Omental fat pad (tissue), 4 donors: ENCODE measurements around the gene FOXK1. TPM values are rescaled to one million over a fixed set of nuclear protein-coding genes. Genes with fewer than 3 reads are reported as not detected.

Experiments used
- ATAC-seq: fragments of 150-250 bp; one replicate; pipeline ENCODE4 v1.9.1; 2016; ENCODE audit warnings: mild to moderate bottlenecking, moderate library complexity; ENCODE audit not compliant: low FRiP score
- DNase-seq: peaks from one replicate; pipeline ENCODE4 v3.0.0-alpha.2; 2019; ENCODE audit warnings: low spot score
- total RNA-seq, 4 donors: library from RNA; depleted of rRNA; stranded (reverse); fragments of >200 nt; gene quantifications; one replicate each; pipeline ENCODE4 v1.1.0, GENCODE V29; 2016
- TF ChIP-seq, protein P1 (sequence below), 3 donors: fragments of 450-650 bp; IDR thresholded peaks; one replicate each; pipeline ENCODE4 v1.5.1; 2016 to 2017; ENCODE audit warnings: antibody characterized with exemption in 3 of 3, mild to moderate bottlenecking in 3 of 3, moderate library complexity in 2 of 3

The FOXK1 gene
- total RNA-seq, 4 donors from 2014 or later: 10.8 to 35.0 (median 20.4) TPM

DNA sequence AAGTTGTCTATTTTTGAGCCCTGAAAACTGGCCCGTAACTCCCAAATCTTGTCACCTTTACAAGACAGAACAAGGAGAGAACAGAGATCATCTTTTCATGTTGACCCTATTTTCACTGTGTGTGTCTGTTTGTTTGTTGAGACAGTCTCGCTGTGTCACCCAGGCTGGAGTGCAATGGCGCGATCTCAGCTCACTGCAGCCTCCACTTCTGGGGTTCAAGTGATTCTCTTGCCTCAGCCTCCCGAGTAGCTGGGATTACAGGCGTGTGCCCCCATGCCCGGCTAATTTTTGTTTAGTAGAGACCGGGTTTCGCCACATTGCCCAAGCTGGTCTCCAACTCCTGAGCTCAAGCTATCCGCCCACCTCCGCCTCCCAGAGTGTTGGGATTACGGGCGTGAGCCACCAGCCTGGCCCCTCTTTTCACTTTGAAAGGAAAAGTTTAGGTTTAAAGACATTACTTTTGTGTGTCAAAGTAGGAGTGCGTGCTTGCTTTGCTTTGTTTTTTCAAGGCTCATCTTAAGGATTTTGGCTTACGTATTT lies 32.1 kb downstream of the FOXK1 start:
- DNase-seq: no peak
- no peak for ATAC-seq
- TF ChIP-seq, protein P1, sequence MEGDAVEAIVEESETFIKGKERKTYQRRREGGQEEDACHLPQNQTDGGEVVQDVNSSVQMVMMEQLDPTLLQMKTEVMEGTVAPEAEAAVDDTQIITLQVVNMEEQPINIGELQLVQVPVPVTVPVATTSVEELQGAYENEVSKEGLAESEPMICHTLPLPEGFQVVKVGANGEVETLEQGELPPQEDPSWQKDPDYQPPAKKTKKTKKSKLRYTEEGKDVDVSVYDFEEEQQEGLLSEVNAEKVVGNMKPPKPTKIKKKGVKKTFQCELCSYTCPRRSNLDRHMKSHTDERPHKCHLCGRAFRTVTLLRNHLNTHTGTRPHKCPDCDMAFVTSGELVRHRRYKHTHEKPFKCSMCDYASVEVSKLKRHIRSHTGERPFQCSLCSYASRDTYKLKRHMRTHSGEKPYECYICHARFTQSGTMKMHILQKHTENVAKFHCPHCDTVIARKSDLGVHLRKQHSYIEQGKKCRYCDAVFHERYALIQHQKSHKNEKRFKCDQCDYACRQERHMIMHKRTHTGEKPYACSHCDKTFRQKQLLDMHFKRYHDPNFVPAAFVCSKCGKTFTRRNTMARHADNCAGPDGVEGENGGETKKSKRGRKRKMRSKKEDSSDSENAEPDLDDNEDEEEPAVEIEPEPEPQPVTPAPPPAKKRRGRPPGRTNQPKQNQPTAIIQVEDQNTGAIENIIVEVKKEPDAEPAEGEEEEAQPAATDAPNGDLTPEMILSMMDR (IDR thresholded peaks at IDR 0.05): no peak

DNA sequence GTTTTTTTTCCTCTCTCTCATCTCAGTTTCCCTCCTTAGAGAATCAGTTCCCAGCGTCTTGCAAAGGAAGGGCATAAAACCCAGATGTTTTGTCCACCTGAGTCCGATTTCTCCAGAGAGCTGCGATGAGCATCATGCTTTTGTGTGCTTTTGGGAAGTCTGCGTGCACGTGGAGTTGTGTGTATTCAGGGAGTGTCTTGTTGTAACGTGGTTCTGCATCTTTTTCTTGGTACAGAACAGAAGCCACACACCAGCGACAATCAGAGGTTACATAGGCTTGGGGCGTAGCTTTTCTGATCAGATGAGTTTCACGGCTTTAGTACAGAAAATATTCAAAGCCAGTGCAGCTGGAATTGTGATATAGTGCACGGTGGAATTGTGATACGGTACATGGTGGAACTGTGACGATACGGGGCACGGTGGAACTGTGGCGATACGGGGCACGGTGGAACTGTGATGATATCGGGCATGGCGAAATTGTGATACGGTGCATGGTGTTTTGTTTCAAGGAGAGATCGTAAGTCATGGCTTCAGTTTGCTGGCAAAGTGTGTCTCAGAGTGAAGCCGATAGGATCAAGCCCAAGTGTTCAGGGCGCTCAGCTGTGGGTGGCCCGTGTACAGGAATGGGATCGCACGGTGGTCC lies 32.8 kb downstream of the FOXK1 start:
- ATAC-seq (peak; percentile 37), DNase-seq (no peak)
- TF ChIP-seq, protein P1 (IDR thresholded peaks at IDR 0.05): no peak

DNA sequence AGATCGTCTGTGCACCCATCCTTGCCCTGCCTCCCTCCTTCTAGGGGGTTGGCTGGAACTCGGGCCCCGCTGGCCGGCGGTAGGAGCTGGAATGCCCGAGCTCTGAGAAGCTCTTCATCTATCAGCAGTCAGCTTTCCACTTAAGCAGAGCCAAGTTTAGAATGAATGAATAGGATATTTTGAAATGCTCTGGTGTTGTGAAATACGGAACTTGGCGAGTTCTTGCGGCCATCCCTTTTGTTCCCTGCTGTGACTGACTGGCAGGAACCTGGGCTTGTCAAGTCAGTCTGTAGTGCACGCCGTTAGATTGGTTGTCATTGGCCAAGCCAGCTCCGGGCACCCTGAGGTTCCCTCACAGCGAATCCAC lies 33.3 kb downstream of the FOXK1 start:
- DNase-seq (no peak), ATAC-seq (peak; percentile 91)
- TF ChIP-seq, protein P1 (IDR thresholded peaks at IDR 0.05): no peak

DNA sequence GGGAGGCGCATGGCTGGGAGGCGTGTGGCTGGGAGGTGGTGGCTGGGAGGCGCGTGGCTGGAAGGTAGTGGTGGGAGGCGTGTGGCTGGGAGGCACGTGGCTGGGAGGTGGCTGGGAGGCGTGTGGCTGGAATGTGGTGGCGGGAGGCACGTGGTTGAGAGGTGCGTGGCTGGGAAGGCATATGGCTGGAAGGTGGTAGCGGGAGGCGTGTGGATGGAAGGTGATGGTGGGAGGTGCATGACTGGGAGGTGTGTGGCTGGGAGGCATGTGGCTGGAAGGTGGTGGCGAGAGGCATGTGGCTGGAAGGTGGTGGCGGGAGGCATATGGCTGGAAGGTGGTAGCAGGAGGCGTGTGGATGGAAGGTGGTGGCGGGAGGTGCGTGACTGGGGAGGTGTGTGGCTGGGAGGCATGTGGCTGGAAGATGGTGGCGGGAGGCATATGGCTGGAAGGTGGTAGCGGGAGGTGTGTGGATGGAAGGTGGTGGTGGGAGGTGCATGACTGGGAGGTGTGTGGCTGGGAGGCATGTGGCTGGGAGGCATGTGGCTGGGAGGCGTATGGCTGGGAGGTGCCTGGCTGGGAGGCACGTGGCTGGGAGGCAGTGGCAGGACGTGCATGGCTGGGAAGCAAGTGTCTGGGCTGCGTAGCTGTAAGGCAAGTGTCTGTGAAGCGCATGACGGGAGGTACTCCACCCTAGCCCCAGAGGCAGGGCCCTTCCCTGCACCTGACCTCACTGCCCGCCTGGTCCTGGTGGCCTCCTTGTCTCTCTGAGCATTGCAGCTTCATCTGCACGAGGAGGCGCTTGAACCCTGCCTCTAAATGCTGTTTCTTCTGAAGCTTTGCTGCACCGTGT lies 35.1 kb downstream of the FOXK1 start:
- DNase-seq: no peak
- TF ChIP-seq, protein P1 (IDR thresholded peaks at IDR 0.05): no peak
- no peak for ATAC-seq

DNA sequence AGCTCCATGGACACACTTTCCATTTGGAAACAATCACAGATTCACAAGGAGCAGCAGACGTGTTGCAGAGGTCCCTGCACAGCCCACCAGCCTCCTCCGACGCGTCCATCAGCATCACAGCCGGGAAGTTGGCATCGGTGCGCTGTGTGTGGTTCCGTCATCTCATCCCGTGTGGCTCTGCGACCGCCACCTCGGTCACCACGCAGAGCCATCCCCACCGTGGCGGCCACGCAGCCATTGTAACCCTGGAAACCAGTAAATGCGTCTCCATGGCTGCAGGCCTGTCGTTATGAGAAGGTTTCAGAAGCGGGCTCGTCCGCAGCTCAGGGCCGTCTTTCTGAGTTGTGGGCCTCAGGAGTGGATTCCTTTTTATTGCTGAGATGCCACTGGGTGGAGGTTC lies 36.0 kb downstream of the FOXK1 start:
- no peak for DNase-seq
- TF ChIP-seq, protein P1 (IDR thresholded peaks at IDR 0.05): no peak
- no peak for ATAC-seq

DNA sequence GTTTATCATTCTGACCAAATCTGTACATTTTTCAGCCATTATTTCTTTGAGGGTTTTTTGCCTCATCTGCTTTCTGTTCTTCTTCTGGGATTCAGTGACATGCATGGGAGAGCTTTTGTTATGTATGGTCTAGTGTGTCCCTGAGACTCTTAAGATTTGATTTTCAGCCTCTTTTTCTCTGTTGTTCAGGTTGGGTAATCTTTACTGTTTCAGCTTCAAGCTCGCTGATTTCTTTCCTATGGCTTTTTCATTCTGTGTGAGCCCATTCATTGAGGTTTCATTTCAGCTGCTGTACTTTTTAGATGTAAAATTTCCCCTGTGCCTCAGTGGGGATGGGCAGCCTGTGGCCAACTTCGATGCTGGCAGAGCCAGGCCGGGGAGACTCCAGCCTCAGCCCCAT lies 38.1 kb downstream of the FOXK1 start:
- TF ChIP-seq, protein P1 (IDR thresholded peaks at IDR 0.05): no peak
- no peak for ATAC-seq

More for the DNA sequence above, 38.1 kb downstream of the FOXK1 start:
- DNase-seq: no peak
